ENCODE measurements around the gene PLEKHG1. TPM values are rescaled to one million over a fixed set of nuclear protein-coding genes. Genes with fewer than 3 reads are reported as not detected.

Gene PLEKHG1
- total RNA-seq, 1 donor, result 1.7 TPM

DNA sequence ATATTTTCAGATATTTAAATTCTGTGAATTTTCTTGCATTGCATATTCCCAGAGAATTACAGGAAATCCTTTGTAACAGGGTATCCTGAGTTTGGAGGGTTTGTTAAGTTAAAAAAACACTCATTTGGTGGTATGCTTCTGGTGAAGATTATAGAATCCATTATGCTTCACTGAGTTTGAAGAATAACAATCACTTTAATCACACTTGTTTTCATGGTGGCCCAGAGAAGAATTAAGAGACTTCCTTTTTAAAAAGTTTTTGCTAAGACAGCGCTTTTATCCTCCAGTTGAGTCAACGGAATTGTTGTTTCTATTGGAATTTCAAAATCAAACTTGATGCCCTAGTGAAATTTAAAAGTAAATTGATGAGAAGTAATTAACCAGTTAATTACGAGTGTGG is 17.4 kb downstream of the PLEKHG1 start:
- DNase-seq (ENCODE audit: low read depth), result no peak
- no peak overlapping the region for H3K4me3 ChIP-seq (ENCODE audit: low read depth, low read length)
- TF ChIP-seq, protein P1, sequence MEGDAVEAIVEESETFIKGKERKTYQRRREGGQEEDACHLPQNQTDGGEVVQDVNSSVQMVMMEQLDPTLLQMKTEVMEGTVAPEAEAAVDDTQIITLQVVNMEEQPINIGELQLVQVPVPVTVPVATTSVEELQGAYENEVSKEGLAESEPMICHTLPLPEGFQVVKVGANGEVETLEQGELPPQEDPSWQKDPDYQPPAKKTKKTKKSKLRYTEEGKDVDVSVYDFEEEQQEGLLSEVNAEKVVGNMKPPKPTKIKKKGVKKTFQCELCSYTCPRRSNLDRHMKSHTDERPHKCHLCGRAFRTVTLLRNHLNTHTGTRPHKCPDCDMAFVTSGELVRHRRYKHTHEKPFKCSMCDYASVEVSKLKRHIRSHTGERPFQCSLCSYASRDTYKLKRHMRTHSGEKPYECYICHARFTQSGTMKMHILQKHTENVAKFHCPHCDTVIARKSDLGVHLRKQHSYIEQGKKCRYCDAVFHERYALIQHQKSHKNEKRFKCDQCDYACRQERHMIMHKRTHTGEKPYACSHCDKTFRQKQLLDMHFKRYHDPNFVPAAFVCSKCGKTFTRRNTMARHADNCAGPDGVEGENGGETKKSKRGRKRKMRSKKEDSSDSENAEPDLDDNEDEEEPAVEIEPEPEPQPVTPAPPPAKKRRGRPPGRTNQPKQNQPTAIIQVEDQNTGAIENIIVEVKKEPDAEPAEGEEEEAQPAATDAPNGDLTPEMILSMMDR (IDR thresholded peaks at IDR 0.05; ENCODE audit: insufficient read depth, low read depth, low read length), result no peak

DNA sequence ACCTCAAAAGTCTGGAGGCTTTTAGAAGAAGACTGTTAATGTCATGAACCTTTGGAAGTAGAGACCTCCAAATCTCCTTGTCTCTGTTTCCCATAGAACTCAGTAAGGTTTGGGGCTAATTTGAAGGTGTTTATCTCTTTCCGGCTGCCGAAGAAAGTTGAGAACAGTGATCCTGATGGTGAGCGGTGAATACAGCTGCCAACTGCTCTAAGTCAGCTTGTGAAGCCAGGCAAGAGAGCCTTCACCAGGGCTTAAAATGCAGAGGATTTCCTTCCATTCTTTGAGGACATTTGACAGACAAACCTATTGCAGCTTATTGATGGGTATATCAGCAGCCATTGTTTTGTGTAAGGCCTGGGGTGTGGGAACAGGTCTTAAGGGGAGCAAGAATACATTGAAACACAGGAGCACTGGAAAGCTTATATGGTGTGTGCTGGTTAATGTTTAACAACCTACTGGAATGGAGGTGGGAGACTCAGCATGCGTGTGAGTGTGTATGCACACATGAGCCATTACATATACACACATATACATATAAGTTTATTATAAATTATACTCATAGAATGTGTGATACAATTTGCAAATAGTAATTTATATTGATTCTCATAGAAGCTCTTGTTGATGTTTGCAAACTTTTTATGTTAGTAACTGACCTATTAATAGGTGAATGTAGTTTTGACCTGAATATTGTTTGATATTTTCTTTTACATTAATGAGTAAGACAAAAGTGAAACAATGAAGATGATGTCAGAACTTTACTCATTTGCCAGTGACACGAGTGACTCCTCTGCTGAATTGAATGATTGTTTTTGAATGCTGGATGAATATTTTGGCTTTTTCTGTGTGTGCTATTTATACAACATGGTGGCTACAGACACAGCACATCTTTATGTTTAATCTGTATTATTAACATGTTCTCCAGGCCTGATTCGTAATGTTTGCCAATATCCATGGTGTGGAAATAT is 18.1 kb downstream of the PLEKHG1 start:
- DNase-seq (ENCODE audit: low read depth), result no peak
- TF ChIP-seq, protein P1 (IDR thresholded peaks at IDR 0.05; ENCODE audit: insufficient read depth, low read depth, low read length), result no peak
- no peak overlapping the region for H3K4me3 ChIP-seq (ENCODE audit: low read depth, low read length)

DNA sequence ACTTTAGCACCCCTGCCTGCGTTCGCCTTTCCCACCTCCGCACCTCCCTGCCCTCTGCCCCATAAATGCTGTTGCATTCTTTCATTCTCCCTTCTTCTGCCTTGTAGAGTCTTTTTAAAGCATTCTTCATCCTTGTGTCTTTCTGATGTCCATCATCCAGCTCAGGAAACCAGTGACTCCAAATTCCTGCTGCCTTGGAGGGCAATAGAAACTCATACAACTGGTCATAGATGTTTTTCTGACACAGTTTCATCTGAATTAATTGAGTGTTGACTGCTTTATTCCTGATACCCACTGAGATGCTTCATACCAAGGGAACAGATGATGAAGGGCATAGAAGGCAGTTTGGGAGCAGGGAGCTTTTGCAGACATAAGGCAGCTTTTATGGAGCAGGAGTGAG is 19.6 kb downstream of the PLEKHG1 start:
- DNase-seq (ENCODE audit: low read depth), result no peak
- no peak overlapping the region for H3K4me3 ChIP-seq (ENCODE audit: low read depth, low read length)
- TF ChIP-seq, protein P1 (IDR thresholded peaks at IDR 0.05; ENCODE audit: insufficient read depth, low read depth, low read length), result no peak

DNA sequence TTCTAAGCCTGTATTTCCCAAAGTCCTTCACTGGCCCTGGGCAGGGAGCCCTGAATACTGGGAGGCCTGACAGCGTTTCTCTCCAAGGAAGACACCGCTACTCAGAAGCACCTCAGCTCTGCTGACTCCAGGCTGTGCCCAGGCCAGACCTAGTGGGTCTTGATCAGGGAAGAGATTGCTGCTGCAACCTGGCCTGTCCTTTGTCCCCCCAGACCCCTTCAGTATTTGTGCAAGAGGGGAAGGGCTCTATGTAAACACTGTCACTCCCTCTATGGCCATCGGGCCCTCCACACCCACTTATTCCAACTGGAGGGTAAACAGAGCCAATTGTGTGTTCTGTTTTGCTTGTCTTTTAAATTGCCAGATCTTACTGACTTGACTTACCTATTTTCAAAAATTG is 20.6 kb downstream of the PLEKHG1 start:
- H3K4me3 ChIP-seq (ENCODE audit: low read depth, low read length), result no peak overlapping the region
- TF ChIP-seq, protein P1 (IDR thresholded peaks at IDR 0.05; ENCODE audit: insufficient read depth, low read depth, low read length), result no peak
- no peak for DNase-seq (ENCODE audit: low read depth)

DNA sequence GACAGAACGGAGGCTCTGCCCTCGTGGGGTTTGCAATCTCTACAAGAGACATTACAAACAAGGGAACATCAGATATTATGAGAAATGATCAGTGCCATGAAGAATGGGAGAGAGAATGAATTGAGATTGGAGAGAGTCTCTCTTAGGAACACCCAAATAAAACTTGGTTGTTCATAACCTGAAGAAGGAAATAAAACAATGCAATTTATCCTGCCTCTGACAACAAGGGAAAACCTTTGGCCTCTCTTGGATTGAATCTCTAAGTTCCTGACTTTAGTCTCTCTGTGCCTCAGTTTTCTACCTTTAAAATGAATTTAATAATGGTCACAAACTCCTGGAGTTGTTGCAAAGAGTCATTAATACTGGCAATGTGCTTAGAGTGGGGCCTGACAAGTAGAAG is 21.1 kb downstream of the PLEKHG1 start:
- TF ChIP-seq, protein P1 (IDR thresholded peaks at IDR 0.05; ENCODE audit: insufficient read depth, low read depth, low read length), result no peak
- H3K4me3 ChIP-seq (ENCODE audit: low read depth, low read length), result no peak overlapping the region
- DNase-seq (ENCODE audit: low read depth), result no peak

DNA sequence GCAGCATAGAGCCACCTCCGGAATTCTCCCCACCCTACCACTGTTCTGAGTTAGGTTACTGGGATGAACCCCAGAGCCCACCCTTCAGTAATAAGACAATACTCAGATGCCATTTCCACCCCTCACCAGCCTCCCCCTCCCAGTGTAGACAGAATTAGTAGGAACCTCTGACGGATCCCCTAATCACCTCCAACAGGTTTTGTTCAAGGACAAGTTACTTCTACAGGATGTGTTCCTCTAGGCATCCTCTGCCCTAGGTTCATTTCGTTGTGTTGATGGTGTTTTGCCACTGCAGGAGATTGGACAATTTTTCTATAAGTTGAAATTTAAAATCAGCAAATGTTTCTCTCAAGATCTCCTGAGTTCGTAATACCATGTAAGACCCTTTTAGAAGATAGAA is 22.8 kb downstream of the PLEKHG1 start:
- TF ChIP-seq, protein P1 (IDR thresholded peaks at IDR 0.05; ENCODE audit: insufficient read depth, low read depth, low read length), result no peak
- H3K4me3 ChIP-seq (ENCODE audit: low read depth, low read length), result no peak overlapping the region
- DNase-seq (ENCODE audit: low read depth), result no peak
